ENCODE results near the gene ARID1A. TPM values are rescaled to one million over a fixed set of nuclear protein-coding genes. Genes with fewer than 3 reads are reported as not detected.

ARID1A gene
- total RNA-seq, 1 donor from 2014 or later: 43.1 TPM

DNA sequence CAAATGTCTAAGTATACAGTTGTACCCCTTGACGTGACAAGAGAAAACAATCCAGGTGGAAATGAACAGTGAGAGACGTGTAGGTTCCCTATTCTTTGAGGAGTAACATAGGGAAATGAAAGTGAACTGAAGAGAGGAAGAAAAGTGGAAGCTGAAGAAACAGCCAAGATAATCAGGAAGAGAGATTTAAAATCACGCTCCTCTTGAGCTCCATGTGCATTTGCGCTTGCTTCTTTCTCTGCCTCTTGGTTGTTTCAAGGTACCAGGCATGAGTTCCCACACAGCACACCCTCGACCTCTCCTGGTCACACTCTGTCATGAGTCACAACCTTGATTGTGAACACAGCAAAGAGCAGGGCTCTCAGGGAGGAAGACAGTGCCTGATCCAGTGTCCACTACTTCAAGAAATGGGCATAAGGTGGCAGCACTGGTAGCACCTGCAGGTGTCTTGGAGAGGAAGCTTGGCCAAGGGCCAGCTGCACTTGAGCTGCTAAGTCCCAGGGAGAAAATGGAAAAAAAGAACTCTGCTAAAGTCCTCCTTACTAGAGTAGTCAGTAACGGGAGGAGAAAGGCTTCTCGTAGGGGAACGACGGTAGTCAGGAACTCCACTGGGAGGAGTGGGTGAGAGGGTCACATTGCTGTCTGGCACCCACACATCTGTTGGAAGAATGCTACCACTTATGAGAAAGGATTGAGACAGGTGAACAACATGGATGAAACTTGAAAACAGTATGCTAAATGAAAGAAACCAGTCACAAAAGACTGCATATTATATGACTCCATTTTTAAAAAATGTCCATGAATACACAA is 18.3 kb upstream of the ARID1A start:
- Histone ChIP-seq H2AFZ (replicated peaks) (no peak overlapping the region), H3K9ac (no peak overlapping the region), H3K9me3 (ENCODE audit: low read depth) (no peaks in the 10 kb centered on the region), H3K79me2 (ENCODE audit: low read depth) (no peaks in the 10 kb centered on the region), H3K27me3 (no peaks in the 10 kb centered on the region), H3K4me3 (no peak overlapping the region), H3K36me3 (no peaks in the 10 kb centered on the region), H3K4me2 (no peak overlapping the region), H3F3A (ENCODE audit: low read depth) (peaks cover 12% of the 10 kb centered on the region), H3K4me1 (no peaks in the 10 kb centered on the region), H3K27ac (no peak overlapping the region), H4K20me1 (ENCODE audit: low read depth) (no peaks in the 10 kb centered on the region)
- Mint-ChIP-seq H3K4me3 (no peak overlapping the region), H3K9me3 (no peaks in the 10 kb centered on the region), H3K27ac (no peak overlapping the region), H3K4me1 (peaks cover 8% of the 10 kb centered on the region), H3K27me3 (ENCODE audit: insufficient read depth, low read depth) (no peaks in the 10 kb centered on the region), H3K36me3 (no peaks in the 10 kb centered on the region)
- peak; percentile 59 for DNase-seq (ENCODE audit: low spot score)
- peak; percentile 52 for TF ChIP-seq CTCF (IDR thresholded peaks at IDR 0.05)
- no peak for TF ChIP-seq EZH2 (IDR thresholded peaks at IDR 0.05)
- TF ChIP-seq EZH2phosphoT487 (IDR thresholded peaks at IDR 0.05): no peak

DNA sequence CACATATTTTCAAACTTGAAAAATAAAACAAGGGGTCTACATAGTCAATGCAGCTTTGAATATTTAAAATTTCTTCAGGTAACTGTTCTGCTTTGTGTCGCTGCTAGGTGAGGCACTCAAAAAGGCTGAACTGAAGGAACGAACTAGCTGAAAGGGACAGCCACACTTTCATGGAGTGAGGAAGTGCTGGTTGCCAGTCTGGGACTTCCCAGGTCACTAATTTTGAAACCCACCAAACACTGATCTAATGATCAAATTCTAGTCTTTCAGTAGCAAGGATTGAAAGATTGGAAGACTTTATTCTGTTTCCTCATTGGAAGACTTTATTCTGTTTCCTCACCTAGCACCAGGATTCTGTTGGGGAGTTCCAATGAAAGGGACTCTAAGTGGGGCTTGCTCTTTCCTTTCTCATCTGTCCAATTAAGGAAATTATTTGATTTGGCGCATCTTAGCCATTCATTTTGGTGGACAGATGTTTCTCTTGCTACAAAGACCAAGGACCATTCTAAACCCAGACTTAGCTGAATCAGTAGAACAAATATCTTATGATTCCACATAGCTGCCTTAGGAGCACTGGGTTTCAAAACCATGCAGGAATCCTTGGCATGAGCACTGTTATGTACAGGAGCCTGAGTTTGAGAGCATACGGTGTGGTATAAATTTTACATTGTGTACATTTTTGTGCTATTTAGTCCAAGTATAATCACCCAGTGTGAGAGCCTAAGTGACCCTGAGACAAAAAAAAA is 10.9 kb upstream of the ARID1A start:
- Histone ChIP-seq H3K36me3 (no peaks in the 10 kb centered on the region), H4K20me1 (ENCODE audit: low read depth) (no peaks in the 10 kb centered on the region), H3K9ac (no peak overlapping the region), H3K4me3 (no peak overlapping the region), H3K27me3 (no peaks in the 10 kb centered on the region), H3K27ac (no peak overlapping the region), H3K4me2 (no peak overlapping the region), H3K4me1 (no peaks in the 10 kb centered on the region), H2AFZ (replicated peaks) (peak overlapping the region; percentile 54), H3K9me3 (ENCODE audit: low read depth) (no peaks in the 10 kb centered on the region), H3F3A (ENCODE audit: low read depth) (peaks cover 2% of the 10 kb centered on the region), H3K79me2 (ENCODE audit: low read depth) (no peaks in the 10 kb centered on the region)
- Mint-ChIP-seq H3K27ac (no peak overlapping the region), H3K36me3 (peaks cover 2% of the 10 kb centered on the region), H3K9me3 (no peaks in the 10 kb centered on the region), H3K4me1 (peaks cover 10% of the 10 kb centered on the region), H3K27me3 (ENCODE audit: insufficient read depth, low read depth) (peaks cover 4% of the 10 kb centered on the region), H3K4me3 (no peak overlapping the region)
- TF ChIP-seq EZH2phosphoT487 (IDR thresholded peaks at IDR 0.05): no peak
- no peak for DNase-seq (ENCODE audit: low spot score)

DNA sequence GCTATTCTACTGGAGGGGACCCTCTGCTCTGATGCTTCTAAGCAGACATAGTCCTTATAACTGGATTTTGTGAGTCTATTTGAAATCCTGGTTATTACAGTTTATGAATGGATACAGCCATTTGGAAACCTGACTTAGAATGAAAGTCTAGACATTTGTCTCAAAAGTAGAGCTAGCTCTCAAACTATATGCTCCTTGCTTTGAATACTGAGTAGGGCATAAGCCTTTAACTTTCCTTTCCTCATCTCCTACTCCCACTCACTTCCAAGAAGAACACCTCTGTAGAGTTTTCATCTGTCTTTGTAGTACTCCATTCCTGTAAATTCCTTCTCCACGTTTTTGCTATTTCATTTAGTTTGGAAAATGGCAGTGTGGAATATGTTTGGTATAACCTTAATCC is 9.0 kb upstream of the ARID1A start:
- Histone ChIP-seq H3K27me3 (no peaks in the 10 kb centered on the region), H3F3A (ENCODE audit: low read depth) (peaks cover 20% of the 10 kb centered on the region), H3K27ac (no peak overlapping the region), H3K4me3 (no peak overlapping the region), H3K79me2 (ENCODE audit: low read depth) (no peaks in the 10 kb centered on the region), H3K4me1 (peaks cover 4% of the 10 kb centered on the region), H3K9me3 (ENCODE audit: low read depth) (no peaks in the 10 kb centered on the region), H3K9ac (no peak overlapping the region), H4K20me1 (ENCODE audit: low read depth) (no peaks in the 10 kb centered on the region), H3K36me3 (no peaks in the 10 kb centered on the region), H2AFZ (replicated peaks) (no peak overlapping the region), H3K4me2 (no peak overlapping the region)
- H3K27ac Mint-ChIP-seq: no peak overlapping the region
- peaks cover 4% of the 10 kb centered on the region for H3K27me3 Mint-ChIP-seq (ENCODE audit: insufficient read depth, low read depth)
- no peaks in the 10 kb centered on the region for H3K9me3 Mint-ChIP-seq
- no peak for TF ChIP-seq CTCF (IDR thresholded peaks at IDR 0.05)
- TF ChIP-seq EZH2 (IDR thresholded peaks at IDR 0.05): no peak
- TF ChIP-seq EZH2phosphoT487 (IDR thresholded peaks at IDR 0.05): no peak
- peaks cover 23% of the 10 kb centered on the region for H3K4me1 Mint-ChIP-seq
- H3K4me3 Mint-ChIP-seq: no peak overlapping the region
- H3K36me3 Mint-ChIP-seq: peaks cover 2% of the 10 kb centered on the region
- DNase-seq (ENCODE audit: low spot score): no peak

All from neural progenitor cell (in vitro differentiated cells).